ENCODE measurements around the gene XPR1. TPM values are rescaled to one million over a fixed set of nuclear protein-coding genes. Genes with fewer than 3 reads are reported as not detected.

XPR1 gene
- total RNA-seq, 4 donors from 2014 or later = 6.8 to 23.1 (median 17.2) TPM

DNA sequence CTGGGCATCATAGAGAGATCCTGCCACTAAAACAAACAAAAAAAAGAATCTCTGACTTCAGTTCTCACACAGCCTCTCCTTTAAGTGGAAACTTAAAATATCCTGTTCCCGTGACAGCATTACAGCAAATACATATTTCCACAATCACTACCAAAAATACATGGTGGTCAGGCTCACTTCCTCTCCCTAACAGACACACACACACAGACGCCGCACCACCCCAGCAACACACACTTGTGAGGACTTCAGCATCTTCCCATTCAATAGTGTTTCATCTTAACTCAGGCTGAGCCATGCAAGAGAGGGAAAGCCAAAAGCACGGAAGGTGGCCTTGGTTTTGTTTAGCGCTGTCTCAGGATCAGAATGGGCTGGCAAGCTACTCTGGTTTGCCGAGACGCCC lies 302.7 kb downstream of the XPR1 start:
- no peak overlapping the region for H3K27ac ChIP-seq
- H3K36me3 ChIP-seq = peaks cover 0 to 35% (median 0%) of the 10 kb centered on the region in 3 donors
- 71 to 88% methylated on average over 2 to 5 of the region's 7 CpGs for WGBS, 2 donors
- no peaks in the 10 kb centered on the region for H3K9me3 ChIP-seq
- no peaks in the 10 kb centered on the region for H3K4me1 ChIP-seq
- no peak for DNase-seq
- no peaks in the 10 kb centered on the region for H3K27me3 ChIP-seq
- TF ChIP-seq, protein P1, sequence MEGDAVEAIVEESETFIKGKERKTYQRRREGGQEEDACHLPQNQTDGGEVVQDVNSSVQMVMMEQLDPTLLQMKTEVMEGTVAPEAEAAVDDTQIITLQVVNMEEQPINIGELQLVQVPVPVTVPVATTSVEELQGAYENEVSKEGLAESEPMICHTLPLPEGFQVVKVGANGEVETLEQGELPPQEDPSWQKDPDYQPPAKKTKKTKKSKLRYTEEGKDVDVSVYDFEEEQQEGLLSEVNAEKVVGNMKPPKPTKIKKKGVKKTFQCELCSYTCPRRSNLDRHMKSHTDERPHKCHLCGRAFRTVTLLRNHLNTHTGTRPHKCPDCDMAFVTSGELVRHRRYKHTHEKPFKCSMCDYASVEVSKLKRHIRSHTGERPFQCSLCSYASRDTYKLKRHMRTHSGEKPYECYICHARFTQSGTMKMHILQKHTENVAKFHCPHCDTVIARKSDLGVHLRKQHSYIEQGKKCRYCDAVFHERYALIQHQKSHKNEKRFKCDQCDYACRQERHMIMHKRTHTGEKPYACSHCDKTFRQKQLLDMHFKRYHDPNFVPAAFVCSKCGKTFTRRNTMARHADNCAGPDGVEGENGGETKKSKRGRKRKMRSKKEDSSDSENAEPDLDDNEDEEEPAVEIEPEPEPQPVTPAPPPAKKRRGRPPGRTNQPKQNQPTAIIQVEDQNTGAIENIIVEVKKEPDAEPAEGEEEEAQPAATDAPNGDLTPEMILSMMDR (IDR thresholded peaks at IDR 0.05) = no peak
- TF ChIP-seq POLR2A (IDR thresholded peaks at IDR 0.05) = no peak
- intact Hi-C loops (cut with DNase I) = no loop called here
- H3K4me3 ChIP-seq = no peak overlapping the region

DNA sequence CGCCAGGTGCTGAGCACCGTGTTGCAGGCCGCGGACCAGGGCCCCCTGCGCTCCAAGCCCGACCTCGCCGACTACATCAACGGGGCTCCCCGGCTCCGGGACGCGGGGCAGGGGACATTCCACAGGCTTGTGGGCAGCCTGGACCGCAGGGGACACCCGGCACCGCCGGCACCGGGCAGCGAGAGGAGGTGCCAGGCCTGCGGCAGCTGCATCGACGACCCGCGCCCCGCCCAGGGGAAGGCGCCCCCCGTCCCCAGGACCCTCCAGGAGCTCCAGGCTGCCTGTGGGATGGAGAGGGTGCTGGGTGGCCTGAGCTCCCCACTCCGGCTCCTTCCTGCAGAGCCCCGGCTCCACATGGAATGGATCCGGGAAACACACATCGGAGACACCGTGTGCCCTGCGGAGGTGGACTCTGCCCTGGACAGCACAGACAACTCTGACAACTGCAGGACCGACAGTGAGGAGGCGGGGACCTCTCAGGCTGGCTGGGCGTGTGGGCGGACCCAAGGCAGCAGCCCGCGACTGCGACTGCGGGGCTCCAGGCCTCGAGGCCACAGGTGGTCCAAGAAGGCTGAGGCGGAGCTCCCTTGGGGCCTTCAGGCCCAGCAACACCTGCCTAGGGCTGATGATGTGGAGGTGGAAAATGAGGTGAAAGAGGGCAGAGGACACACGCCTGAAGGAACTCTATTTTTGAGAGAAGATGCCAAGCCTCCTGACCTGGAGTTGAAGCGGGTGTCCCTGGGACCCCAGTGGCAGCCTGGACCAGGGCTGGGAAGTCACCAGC lies 303.7 kb downstream of the XPR1 start:
- TF ChIP-seq POLR2A (IDR thresholded peaks at IDR 0.05) = no peak
- TF ChIP-seq, protein P1 (IDR thresholded peaks at IDR 0.05) = no peak
- H3K27ac ChIP-seq = no peak overlapping the region
- H3K27me3 ChIP-seq = no peaks in the 10 kb centered on the region
- DNase-seq = no peak
- H3K4me3 ChIP-seq = no peak overlapping the region
- WGBS, 2 donors = 73 to 86% methylated on average over 2 to 13 of the region's 45 CpGs
- peaks cover 0 to 30% (median 0%) of the 10 kb centered on the region in 3 donors for H3K36me3 ChIP-seq
- H3K9me3 ChIP-seq = no peaks in the 10 kb centered on the region
- no peaks in the 10 kb centered on the region for H3K4me1 ChIP-seq
- intact Hi-C loops (cut with DNase I) = no loop called here

DNA sequence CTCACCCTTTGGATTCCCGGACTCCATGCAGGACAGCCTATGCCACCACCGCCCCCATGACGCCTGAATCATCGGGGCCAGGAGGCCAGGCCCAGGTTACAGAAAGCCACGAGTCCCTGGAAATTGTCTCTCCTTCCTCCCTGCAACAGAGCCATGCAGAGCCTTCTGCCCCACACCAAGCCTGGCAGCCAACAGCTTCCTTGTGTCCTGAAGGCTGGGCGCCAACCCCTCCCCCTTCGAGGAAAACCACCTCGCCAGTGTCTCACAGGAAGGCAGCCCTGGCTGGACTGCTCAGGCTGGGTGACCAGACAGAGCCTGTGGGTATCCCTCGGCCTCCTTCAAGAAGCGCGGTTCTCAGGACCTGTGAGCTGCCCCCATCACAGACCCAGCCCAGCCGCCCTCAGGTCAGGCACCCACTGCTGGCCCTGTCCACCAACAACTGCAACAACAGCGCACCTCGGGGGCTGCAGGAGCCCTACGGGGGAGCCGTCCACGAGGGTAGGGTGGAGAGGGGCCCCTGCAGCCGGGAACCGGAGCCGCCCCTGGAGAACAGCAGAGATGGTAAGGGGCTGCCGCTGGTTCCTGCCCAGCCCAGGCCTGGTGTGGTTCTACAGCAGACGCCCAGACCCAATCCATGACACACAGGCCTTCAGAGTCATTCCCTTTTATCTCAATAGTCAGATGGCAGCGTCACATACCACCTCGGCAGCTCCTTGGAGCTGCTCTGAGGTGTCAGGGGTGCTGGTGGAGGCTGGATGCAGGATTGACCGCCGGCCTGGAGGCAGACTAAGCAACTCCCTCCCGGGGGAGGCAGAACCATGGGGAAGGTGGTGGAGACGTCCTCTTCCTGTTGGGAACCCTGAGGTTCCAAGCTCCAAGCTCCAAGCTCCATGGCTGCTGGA lies 304.5 kb downstream of the XPR1 start:
- Histone ChIP-seq H3K36me3 (peaks cover 0 to 38% (median 0%) of the 10 kb centered on the region in 3 donors), H3K9me3 (no peaks in the 10 kb centered on the region), H3K4me1 (no peaks in the 10 kb centered on the region), H3K4me3 (no peak overlapping the region), H3K27ac (no peak overlapping the region), H3K27me3 (no peaks in the 10 kb centered on the region)
- no peak for DNase-seq
- no peak for TF ChIP-seq POLR2A (IDR thresholded peaks at IDR 0.05)
- TF ChIP-seq, protein P1 (IDR thresholded peaks at IDR 0.05) = no peak
- 70 to 100% methylated on average over 1 to 3 of the region's 28 CpGs for WGBS, 2 donors
- intact Hi-C loops (cut with DNase I) = no loop called here

DNA sequence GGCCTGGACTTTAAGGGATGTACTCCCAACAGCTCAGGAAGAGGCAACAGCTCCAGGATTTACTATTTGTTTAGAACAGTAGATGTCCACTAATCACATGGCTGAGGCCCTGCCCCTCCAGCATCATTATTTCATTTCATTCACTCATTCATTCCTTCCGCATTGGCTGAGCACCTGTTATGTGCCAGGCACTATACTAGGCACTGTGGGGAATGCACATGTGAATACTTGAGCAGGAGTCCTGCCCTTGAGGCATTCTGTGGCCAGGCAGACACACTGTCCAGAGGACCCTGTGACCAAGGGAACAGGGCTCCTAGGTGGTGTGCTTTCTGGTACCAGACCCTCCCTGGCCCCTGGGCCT lies 305.2 kb downstream of the XPR1 start:
- Histone ChIP-seq H3K9me3 (no peaks in the 10 kb centered on the region), H3K4me1 (no peaks in the 10 kb centered on the region), H3K4me3 (no peak overlapping the region), H3K36me3 (peaks cover 0 to 44% (median 0%) of the 10 kb centered on the region in 3 donors), H3K27ac (no peak overlapping the region), H3K27me3 (no peaks in the 10 kb centered on the region)
- WGBS, 2 donors = 57 to 100% methylated on average over 1 of the region's 1 CpG
- TF ChIP-seq, protein P1 (IDR thresholded peaks at IDR 0.05) = no peak
- TF ChIP-seq POLR2A (IDR thresholded peaks at IDR 0.05) = no peak
- intact Hi-C loops (cut with DNase I) = no loop called here
- no peak for DNase-seq
